ENCODE results near the gene CACNA2D2.

Gene CACNA2D2

GRCh38 chr3:50433954-50434353, 69.5 kb downstream of the CACNA2D2 start:
- H3K4me3 ChIP-seq (ENCODE audit: low read length): no peak overlapping the region
- H3K27me3 ChIP-seq (ENCODE audit: control insufficient read depth, insufficient read depth, low read length): no peaks in the 10 kb centered on the region
- H3K27ac ChIP-seq (ENCODE audit: low read length): no peak overlapping the region
- no peaks in the 10 kb centered on the region for H3K36me3 ChIP-seq (ENCODE audit: control insufficient read depth, low read depth, low read length)
- H3K9ac ChIP-seq (ENCODE audit: low read length): no peak overlapping the region
- no peaks in the 10 kb centered on the region for H3K4me1 ChIP-seq (ENCODE audit: control insufficient read depth, low read depth, low read length)
- no peaks in the 10 kb centered on the region for H3K9me3 ChIP-seq (ENCODE audit: control insufficient read depth, low read depth, low read length)

GRCh38 chr3:50430950-50431435, 72.4 kb downstream of the CACNA2D2 start:
- H3K9me3 ChIP-seq (ENCODE audit: control insufficient read depth, low read depth, low read length): no peaks in the 10 kb centered on the region
- H3K4me1 ChIP-seq (ENCODE audit: control insufficient read depth, low read depth, low read length): no peaks in the 10 kb centered on the region
- no peak overlapping the region for H3K4me3 ChIP-seq (ENCODE audit: low read length)
- H3K27ac ChIP-seq (ENCODE audit: low read length): no peak overlapping the region
- H3K9ac ChIP-seq (ENCODE audit: low read length): no peak overlapping the region
- no peaks in the 10 kb centered on the region for H3K36me3 ChIP-seq (ENCODE audit: control insufficient read depth, low read depth, low read length)
- no peaks in the 10 kb centered on the region for H3K27me3 ChIP-seq (ENCODE audit: control insufficient read depth, insufficient read depth, low read length)

GRCh38 chr3:50430191-50430590, 73.2 kb downstream of the CACNA2D2 start:
- H3K4me1 ChIP-seq (ENCODE audit: control insufficient read depth, low read depth, low read length): no peaks in the 10 kb centered on the region
- H3K9ac ChIP-seq (ENCODE audit: low read length): no peak overlapping the region
- H3K9me3 ChIP-seq (ENCODE audit: control insufficient read depth, low read depth, low read length): no peaks in the 10 kb centered on the region
- H3K4me3 ChIP-seq (ENCODE audit: low read length): no peak overlapping the region
- no peak overlapping the region for H3K27ac ChIP-seq (ENCODE audit: low read length)
- no peaks in the 10 kb centered on the region for H3K36me3 ChIP-seq (ENCODE audit: control insufficient read depth, low read depth, low read length)
- H3K27me3 ChIP-seq (ENCODE audit: control insufficient read depth, insufficient read depth, low read length): no peaks in the 10 kb centered on the region

GRCh38 chr3:50428007-50428633, 75.3 kb downstream of the CACNA2D2 start:
- no peaks in the 10 kb centered on the region for H3K4me1 ChIP-seq (ENCODE audit: control insufficient read depth, low read depth, low read length)
- H3K4me3 ChIP-seq (ENCODE audit: low read length): no peak overlapping the region
- no peaks in the 10 kb centered on the region for H3K27me3 ChIP-seq (ENCODE audit: control insufficient read depth, insufficient read depth, low read length)

GRCh38 chr3:50427217-50427616, 76.2 kb downstream of the CACNA2D2 start:
- Histone ChIP-seq H3K9me3 (ENCODE audit: control insufficient read depth, low read depth, low read length) (no peaks in the 10 kb centered on the region), H3K4me1 (ENCODE audit: control insufficient read depth, low read depth, low read length) (no peaks in the 10 kb centered on the region)

More at GRCh38 chr3:50428007-50428633, 75.3 kb downstream of the CACNA2D2 start:
- Histone ChIP-seq H3K27ac (ENCODE audit: low read length) (no peak overlapping the region), H3K36me3 (ENCODE audit: control insufficient read depth, low read depth, low read length) (no peaks in the 10 kb centered on the region), H3K9me3 (ENCODE audit: control insufficient read depth, low read depth, low read length) (no peaks in the 10 kb centered on the region), H3K9ac (ENCODE audit: low read length) (no peak overlapping the region)

GRCh38 chr3:50425911-50426310, 77.5 kb downstream of the CACNA2D2 start:
- H3K9ac ChIP-seq (ENCODE audit: low read length): no peak overlapping the region
- no peak overlapping the region for H3K27ac ChIP-seq (ENCODE audit: low read length)
- no peaks in the 10 kb centered on the region for H3K27me3 ChIP-seq (ENCODE audit: control insufficient read depth, insufficient read depth, low read length)
- no peaks in the 10 kb centered on the region for H3K9me3 ChIP-seq (ENCODE audit: control insufficient read depth, low read depth, low read length)
- H3K36me3 ChIP-seq (ENCODE audit: control insufficient read depth, low read depth, low read length): no peaks in the 10 kb centered on the region
- H3K4me3 ChIP-seq (ENCODE audit: low read length): no peak overlapping the region
- no peaks in the 10 kb centered on the region for H3K4me1 ChIP-seq (ENCODE audit: control insufficient read depth, low read depth, low read length)

More at GRCh38 chr3:50427217-50427616, 76.2 kb downstream of the CACNA2D2 start:
- Histone ChIP-seq H3K4me3 (ENCODE audit: low read length) (no peak overlapping the region), H3K27ac (ENCODE audit: low read length) (no peak overlapping the region), H3K36me3 (ENCODE audit: control insufficient read depth, low read depth, low read length) (no peaks in the 10 kb centered on the region), H3K9ac (ENCODE audit: low read length) (no peak overlapping the region), H3K27me3 (ENCODE audit: control insufficient read depth, insufficient read depth, low read length) (no peaks in the 10 kb centered on the region)

- Histone ChIP-seq H3K4me3 (ENCODE audit: low read length) (no peak overlapping the region), H3K27me3 (ENCODE audit: control insufficient read depth, insufficient read depth, low read length) (no peaks in the 10 kb centered on the region), H3K4me1 (ENCODE audit: control insufficient read depth, low read depth, low read length) (peaks cover 3% of the 10 kb centered on the region), H3K27ac (ENCODE audit: low read length) (no peak overlapping the region), H3K36me3 (ENCODE audit: control insufficient read depth, low read depth, low read length) (no peaks in the 10 kb centered on the region), H3K9me3 (ENCODE audit: control insufficient read depth, low read depth, low read length) (no peaks in the 10 kb centered on the region), H3K9ac (ENCODE audit: low read length) (no peak overlapping the region)
Observed at GRCh38 chr3:50423543-50423942, 79.9 kb downstream of the CACNA2D2 start.

GRCh38 chr3:50422153-50422552, 81.3 kb downstream of the CACNA2D2 start:
- Histone ChIP-seq H3K36me3 (ENCODE audit: control insufficient read depth, low read depth, low read length) (no peaks in the 10 kb centered on the region), H3K27ac (ENCODE audit: low read length) (no peak overlapping the region), H3K27me3 (ENCODE audit: control insufficient read depth, insufficient read depth, low read length) (no peaks in the 10 kb centered on the region), H3K4me3 (ENCODE audit: low read length) (no peak overlapping the region), H3K4me1 (ENCODE audit: control insufficient read depth, low read depth, low read length) (peaks cover 3% of the 10 kb centered on the region), H3K9me3 (ENCODE audit: control insufficient read depth, low read depth, low read length) (no peaks in the 10 kb centered on the region), H3K9ac (ENCODE audit: low read length) (no peak overlapping the region)

- H3K27me3 ChIP-seq (ENCODE audit: control insufficient read depth, insufficient read depth, low read length): no peaks in the 10 kb centered on the region
- no peaks in the 10 kb centered on the region for H3K36me3 ChIP-seq (ENCODE audit: control insufficient read depth, low read depth, low read length)
- H3K9ac ChIP-seq (ENCODE audit: low read length): no peak overlapping the region
- H3K9me3 ChIP-seq (ENCODE audit: control insufficient read depth, low read depth, low read length): no peaks in the 10 kb centered on the region
- no peak overlapping the region for H3K27ac ChIP-seq (ENCODE audit: low read length)
- peaks cover 3% of the 10 kb centered on the region for H3K4me1 ChIP-seq (ENCODE audit: control insufficient read depth, low read depth, low read length)
- H3K4me3 ChIP-seq (ENCODE audit: low read length): no peak overlapping the region
Observed at GRCh38 chr3:50419595-50420370, 83.7 kb downstream of the CACNA2D2 start.

GRCh38 chr3:50418850-50419249, 84.6 kb downstream of the CACNA2D2 start:
- Histone ChIP-seq H3K4me1 (ENCODE audit: control insufficient read depth, low read depth, low read length) (peaks cover 3% of the 10 kb centered on the region), H3K4me3 (ENCODE audit: low read length) (no peak overlapping the region), H3K27me3 (ENCODE audit: control insufficient read depth, insufficient read depth, low read length) (no peaks in the 10 kb centered on the region), H3K27ac (ENCODE audit: low read length) (no peak overlapping the region), H3K9me3 (ENCODE audit: control insufficient read depth, low read depth, low read length) (no peaks in the 10 kb centered on the region), H3K9ac (ENCODE audit: low read length) (no peak overlapping the region), H3K36me3 (ENCODE audit: control insufficient read depth, low read depth, low read length) (no peaks in the 10 kb centered on the region)

- Histone ChIP-seq H3K27me3 (ENCODE audit: control insufficient read depth, insufficient read depth, low read length) (no peaks in the 10 kb centered on the region), H3K36me3 (ENCODE audit: control insufficient read depth, low read depth, low read length) (no peaks in the 10 kb centered on the region), H3K4me1 (ENCODE audit: control insufficient read depth, low read depth, low read length) (peaks cover 3% of the 10 kb centered on the region)
Observed at GRCh38 chr3:50417637-50418033, 85.8 kb downstream of the CACNA2D2 start.

More at GRCh38 chr3:50417637-50418033, 85.8 kb downstream of the CACNA2D2 start:
- H3K27ac ChIP-seq (ENCODE audit: low read length): no peak overlapping the region
- H3K9ac ChIP-seq (ENCODE audit: low read length): no peak overlapping the region
- H3K4me3 ChIP-seq (ENCODE audit: low read length): no peak overlapping the region
- no peaks in the 10 kb centered on the region for H3K9me3 ChIP-seq (ENCODE audit: control insufficient read depth, low read depth, low read length)

Data from iPS-18a (cell line).